ENCODE results near the gene SH3RF2.
A peak's percentile ranks its signal among the peaks of the same experiment; 100 is the strongest.
"Not testable (repeated sequence)": the region's sequence is repeated elsewhere in the genome, so short reads cannot be mapped to it uniquely, and the experiment has no call there.

SH3RF2 gene, protein sequence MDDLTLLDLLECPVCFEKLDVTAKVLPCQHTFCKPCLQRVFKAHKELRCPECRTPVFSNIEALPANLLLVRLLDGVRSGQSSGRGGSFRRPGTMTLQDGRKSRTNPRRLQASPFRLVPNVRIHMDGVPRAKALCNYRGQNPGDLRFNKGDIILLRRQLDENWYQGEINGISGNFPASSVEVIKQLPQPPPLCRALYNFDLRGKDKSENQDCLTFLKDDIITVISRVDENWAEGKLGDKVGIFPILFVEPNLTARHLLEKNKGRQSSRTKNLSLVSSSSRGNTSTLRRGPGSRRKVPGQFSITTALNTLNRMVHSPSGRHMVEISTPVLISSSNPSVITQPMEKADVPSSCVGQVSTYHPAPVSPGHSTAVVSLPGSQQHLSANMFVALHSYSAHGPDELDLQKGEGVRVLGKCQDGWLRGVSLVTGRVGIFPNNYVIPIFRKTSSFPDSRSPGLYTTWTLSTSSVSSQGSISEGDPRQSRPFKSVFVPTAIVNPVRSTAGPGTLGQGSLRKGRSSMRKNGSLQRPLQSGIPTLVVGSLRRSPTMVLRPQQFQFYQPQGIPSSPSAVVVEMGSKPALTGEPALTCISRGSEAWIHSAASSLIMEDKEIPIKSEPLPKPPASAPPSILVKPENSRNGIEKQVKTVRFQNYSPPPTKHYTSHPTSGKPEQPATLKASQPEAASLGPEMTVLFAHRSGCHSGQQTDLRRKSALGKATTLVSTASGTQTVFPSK

DNA sequence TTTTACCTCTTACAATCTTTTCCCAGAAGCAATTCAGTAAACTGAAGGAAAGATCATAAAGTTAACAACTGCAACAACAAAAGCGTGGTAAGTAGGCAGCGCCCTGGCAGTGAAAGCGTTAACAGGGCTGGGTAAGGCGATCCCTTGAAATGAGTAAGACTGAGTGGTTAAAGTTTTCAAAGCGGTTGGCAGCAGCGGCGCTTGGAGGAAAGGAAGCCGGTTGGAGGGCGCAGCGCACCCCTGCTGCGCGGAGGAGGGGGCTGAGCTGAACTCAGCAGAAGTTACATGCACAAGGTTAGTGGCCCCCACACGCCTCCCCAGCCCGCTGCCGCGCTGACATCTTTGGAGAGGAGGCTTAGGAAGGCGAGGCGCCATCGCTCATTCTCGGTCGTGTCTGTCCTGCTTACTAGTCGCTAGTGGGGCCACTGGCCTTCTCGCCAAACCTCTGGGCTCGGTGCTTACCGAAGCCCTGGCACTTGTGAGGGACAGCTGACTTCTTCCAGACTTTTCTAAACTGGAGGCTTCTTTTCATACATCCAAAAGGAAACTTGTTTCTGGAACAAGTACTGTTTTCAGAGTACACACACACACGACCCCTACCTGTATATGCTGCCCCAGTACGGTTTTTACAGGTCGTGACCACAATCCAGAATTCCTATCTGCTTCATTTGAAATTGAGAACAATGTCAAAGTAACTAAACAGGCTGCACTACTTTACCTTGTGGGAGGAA lies at the start of gene SH3RF2:
Gene SH3RF2, plus strand, starts transcription at position 178 of the 731 bp plus-strand sequence. CDS start 1,351 bp downstream, outside the sequence.
- peak in 1 of 2 donors; percentile 9 for DNase-seq

DNA sequence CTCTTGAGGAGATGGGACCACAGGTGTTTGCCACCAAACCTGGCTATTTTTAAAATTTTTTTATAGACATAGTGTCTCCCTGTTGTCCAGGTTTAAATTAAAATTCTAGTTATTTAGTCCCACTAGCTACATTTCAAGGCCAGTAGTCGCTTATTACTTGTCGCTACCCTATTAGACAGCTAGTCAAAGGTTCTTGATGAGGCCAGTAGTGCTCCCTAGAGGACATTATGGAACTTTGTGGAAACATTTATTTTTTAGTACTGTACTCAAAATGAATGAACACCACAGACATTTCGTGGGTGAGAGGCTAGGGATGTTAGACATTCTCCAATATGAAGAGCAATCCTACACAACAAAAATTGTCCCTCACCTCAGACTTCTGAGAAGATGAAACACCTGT lies 49.2 kb upstream of the SH3RF2 start:
- no peak for DNase-seq

DNA sequence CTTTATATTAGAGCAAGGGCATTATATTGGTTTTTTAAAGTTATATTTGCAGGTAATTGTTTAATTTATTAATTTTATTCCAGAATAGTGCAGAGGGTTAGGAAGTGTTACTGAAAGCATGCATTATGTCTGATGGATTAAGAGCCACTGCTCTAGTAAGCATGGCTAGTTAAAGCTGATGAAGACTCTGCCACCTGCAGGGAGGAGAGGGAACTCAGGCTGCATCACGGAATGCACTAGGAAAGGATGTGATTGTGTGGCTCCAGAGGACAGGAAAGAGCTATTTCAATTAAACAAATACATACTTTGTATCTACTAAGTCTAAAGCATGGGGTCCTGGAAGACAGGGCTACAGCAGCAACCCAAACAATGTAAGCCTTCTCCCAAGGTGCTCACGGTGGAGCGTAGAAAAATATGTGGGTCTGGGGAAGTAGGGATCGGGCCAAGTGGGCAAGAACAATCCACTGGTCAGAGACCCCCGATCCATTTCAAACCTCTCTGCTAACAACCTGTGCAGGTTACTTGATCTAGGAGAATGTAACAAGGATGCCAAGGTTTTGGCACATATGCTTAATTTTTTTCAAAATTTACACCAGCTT lies 48.3 kb upstream of the SH3RF2 start:
- no peak for DNase-seq

DNA sequence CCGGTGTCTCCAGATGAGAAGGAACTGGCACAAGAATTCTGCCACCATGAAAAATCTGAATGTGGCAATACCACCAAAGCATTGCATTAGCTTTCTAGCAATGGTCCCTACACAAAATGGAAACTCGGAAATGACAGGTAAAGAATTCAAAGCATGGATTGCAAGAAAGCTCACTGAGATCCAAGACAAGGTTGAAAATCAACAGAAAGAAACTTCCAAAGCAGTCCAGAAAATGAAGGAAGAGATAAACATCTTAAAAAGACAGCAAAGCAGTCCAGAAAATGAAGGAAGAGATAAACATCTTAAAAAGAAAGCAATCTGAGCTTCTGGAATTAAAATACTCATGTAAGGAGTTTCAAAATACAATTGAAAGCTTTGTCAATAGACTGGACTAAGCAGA lies 46.8 kb upstream of the SH3RF2 start:
- no peak for DNase-seq

DNA sequence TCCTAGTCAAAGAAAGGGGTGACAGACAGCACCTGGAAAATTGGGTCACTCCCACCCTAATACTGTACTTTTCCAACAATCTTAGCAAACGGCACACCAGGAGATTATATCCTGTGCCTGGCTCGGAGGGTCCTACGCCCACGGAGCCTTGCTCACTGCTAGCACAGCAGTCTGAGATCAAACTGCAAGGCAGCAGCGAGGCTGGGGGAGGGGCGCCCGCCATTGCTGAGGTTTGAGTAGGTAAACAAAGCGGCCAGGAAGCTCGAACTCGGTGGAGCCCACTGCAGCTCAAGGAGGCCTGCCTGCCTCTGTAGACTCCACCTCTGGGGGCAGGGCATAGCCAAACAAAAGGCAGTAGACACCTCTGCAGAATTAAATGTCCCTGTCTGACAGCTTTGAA lies 45.0 kb upstream of the SH3RF2 start:
- DNase-seq, result not testable (repeated sequence)

DNA sequence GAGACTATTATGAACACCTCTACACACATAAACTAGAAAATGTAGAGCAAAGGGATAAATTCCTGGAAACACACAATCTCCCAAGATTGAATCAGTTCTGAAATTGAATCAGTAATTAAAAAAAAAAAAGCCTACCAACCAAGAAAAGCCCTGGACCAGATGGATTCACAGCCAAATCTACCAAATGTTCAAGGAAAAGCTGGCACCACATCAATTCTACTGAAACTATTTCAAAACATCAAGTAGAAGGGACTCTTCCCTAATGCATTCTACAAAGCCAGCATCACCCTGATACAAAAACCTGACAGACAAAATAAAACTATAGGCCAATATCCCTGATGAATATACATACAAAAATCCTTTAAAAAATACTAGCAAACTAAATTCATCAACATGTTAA lies 38.2 kb upstream of the SH3RF2 start:
- DNase-seq, result no peak

DNA sequence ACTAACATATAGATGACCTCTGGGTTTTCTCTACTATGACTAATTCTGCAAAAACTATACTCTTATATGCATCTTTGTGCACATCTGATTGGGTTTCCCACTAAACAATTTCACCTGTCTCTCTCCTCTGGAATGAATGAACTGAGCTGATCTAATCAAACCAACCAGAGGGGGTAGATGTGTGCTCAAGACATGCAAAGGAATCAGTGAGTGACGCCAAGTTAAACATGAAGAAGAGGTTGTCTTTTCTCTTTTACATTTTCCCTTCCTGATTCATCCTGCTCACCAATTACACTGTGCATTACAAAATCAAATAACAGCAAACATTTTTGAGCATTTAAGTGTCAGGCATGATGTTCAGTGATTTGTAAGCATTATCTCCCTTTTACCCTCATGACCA lies 34.0 kb upstream of the SH3RF2 start:
- no peak for DNase-seq

DNA sequence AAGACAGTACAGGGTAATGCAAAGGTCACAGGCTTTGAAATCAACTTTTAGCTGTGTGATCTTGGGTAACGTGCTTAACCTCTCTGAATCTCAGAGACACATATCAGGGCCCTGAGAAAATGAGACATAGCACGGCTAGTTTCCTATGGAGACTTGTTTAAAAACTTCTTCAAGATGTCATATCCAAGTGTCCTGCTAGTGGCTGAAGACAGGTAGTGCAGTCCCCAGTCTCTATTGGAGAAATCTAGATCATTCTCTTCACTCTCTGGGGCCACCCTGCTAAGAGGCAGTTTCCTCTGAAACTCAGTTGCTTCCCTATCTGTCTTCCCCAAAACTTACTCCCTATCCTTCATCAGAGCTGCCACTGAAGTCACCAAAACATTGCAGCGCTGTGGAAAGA lies 33.3 kb upstream of the SH3RF2 start:
- no peak for DNase-seq

DNA sequence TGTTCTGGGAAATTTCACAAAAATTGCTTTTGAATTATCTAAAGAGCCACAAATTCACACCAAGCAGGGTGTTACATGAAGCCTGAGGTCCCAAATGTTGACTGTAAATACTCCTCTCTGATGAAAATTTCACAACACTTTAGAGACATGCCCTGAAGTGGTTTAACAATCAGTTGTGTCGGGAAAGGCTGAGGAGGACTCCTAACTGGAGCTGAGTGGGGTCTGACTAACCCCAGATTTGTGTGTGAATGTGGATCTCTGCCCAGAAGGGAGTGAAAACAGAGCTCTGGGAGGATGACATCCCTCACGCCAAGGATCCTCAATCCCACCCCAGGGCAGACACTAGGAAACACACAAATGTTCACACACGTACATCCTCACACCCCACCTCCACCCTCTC lies 32.5 kb upstream of the SH3RF2 start:
- no peak for DNase-seq

DNA sequence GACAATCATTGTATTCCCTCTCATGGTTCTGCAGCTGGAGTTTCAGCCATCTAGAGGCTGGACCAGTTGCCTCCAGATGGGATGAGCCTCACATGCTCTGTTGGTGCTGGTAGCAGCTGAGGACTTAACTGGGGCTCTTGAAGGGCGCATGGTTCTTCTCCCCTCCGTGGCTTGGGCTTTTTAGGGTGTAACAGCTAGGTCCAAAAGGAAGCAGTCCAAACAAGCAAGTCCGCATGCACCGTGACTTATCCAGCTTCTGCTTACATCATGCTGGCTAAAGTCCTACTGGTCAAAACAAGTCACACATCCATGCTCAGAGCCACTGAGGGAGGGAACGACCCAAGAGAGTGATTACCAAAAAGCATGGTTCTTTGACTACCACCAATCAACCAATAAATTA lies 31.6 kb upstream of the SH3RF2 start:
- DNase-seq, result no peak

DNA sequence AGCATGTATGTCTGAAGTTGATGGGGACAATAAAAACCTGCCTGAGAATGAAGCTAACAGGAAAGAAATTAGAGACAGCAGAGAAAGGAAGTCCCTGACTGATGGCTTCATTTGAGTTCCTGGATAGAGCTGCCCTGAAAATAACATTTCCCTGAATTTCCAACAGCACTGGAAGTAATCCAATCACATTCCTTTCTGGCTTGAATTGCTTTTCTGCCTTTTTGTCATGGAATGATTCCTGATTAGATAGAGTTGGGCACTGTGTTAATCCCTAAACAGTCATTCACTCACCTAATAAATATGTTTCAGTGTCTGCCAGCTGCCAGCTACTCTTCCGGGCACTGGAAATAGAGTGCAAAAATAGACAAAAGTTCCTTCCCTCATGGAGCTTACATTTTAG lies 30.0 kb upstream of the SH3RF2 start:
- DNase-seq, result no peak

DNA sequence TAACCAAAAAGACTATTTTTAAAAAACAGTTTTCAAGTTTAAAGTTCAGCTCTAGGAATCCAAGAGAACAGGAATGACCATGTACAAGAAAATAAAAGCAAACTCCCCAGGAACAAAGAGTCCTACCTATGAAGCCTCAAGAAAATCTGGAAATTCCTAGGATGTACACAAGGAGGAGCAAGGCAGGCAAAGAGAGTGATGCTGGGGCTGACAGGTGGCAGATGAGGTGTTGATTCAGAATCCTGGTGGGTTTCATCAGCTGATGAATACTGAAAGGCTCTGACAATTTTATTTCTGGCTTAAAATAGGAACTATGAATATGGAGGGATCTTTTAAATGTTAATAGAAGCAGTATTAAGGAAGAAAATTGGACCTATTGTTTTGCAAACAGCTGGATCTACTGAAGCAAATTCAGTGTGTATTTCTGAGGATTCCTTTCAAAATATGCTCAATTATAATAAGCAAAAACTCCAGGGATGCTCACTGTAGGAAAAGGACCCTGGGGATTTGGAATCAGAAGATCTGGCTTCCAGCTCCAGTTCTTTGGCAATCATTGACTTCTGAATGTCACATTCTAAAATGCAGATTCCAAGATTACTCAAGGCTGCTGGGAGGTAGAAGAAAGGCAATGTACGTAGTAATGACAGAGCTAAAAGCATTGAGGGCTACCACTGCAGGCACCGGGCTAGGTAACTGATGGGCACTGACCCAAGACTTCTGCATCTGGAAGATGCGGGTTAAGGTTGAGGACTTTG lies 28.0 kb upstream of the SH3RF2 start:
- DNase-seq, result no peak

DNA sequence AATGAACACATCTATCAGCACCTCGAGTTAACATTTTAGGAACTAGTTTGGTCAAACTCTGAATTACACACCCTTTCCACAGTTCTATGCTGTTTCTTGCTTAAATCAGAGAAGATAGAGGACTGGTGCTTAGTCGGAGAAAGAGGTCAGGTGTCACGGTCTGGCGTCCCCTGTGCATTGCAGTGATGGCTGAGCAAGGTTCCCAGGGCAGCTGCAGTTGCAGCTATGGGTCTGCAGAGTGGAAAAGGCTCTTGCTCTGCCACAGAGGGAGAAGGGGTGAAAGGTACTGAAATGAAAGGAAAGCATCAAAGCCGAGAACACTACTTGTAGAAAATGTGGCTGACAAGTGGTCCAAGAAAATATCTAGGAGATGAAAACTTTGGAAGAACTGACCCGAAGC lies 25.2 kb upstream of the SH3RF2 start:
- no peak for DNase-seq

DNA sequence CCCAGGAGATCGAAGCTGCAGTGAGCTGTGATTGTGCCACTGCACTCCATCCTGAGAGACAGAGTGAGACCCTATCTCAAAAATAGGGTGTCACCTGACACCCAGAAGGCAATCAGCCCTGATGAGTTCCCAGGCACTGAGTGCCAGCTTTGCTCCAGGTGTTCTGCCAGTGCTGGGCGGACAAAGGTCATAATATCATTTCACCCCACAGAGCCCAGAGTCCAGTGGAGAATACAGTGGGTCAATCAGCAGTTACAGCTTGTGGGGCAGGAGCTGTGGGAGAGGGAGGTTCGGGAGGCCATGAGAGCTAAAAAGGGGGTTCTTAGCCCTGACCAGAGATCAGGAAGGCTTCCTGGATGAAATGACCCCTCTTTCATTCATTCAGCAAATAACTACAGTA lies 24.4 kb upstream of the SH3RF2 start:
- no peak for DNase-seq

DNA sequence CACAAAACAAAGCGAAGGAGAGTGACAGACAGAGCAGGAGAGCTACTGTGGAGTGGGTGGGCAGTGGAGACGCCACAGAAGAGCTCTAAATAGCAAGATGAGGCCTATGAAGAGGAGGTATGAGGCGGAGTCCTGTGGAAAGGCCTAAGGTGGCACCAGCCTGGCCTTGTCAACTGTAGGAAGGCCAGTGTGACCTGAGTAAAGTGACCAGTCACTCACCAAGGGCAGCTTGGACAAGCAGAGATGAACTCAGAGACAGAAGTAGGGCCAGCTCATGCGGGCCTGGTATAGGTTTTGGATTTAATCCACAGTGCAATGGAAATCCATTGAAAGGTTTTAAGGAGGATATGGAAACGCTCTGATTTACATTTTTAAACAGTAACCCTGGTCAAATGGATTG lies 23.8 kb upstream of the SH3RF2 start:
- no peak for DNase-seq

DNA sequence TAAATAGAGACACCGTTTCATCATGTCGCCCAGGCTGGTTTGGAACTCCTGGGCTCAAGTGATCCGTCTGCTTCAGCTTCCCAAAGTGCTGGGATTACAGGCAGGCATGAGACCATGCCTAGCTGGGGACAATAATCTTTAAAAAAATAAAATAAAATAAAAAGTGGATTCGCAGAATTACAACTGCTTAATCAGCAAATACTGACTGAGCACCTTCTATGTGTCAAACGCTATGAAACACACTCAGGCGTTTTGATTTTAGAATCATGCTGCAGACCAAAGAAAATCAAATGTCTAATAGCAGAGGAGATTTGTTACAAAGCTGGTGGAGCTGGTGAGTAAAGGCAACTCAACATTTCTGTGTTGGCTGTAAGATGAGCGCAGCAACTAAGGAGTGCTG lies 22.7 kb upstream of the SH3RF2 start:
- DNase-seq, result no peak

DNA sequence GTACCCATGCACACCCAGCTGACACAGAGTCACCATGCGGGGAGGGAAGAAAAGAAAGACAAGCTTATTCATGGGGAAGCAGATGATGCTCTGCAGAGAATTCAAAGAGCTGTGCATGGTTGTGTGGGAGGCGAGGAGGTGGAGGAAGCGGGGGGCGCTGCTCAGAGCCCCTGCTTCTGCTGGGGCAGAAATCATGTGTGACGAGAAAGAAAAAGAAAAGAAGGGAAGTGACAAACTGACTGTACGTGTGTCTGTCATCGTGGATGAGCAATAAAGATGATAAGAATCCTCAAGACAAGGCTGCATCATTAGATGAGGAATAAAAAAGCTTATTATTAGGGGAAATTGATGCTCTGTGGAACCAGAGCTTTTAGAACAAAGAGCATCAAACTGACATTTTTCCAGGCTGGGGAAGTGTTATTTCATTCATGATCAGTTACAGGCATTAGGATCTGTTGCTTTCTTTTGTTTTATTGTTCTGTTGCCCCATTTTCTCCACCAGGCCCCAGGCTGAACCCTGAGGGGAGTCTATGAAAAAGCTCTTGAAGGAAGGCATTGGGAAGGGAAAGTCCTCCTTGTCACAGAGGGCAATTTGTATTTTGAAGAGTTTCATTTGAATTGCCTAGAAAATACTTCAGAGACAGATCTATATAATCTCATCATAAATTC lies 20.3 kb upstream of the SH3RF2 start:
- DNase-seq, result no peak

DNA sequence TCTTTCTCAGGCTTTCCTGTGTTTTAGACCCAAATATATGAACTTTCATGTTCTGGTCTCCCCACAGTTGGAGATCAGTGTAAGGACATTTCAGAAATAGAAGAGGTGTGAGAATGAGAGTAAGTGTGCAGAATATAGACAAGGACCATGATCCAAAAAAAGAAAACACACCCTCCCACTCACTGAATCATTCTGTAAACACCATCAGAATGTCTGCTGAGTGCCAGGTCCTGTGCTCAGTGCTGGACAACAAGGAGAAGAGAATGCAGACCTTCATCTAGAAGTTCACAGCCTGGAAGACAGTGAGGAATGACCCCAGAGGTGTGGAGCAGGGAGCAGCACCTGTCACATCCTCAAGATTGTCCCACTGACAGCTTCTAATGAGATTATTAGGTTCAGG lies 19.1 kb upstream of the SH3RF2 start:
- no peak for DNase-seq

DNA sequence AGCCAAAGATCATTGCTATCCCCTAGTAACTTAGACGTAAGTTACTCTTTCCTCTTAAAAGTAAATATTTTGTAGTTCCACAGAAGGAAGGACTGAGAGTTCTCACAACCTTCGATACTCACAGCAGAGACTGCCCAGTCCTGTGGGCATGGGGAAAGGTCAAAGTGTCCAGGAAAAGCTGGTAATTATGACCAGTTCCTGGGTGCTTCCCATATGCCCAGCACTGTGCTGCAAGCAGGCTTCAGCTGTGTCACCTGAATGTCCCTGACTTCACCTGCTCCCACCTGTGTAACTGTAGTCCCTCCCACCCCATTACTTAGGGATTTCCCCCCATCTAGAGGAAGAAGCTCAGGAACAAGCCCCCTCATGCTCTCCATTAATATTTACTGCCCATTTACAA lies 18.0 kb upstream of the SH3RF2 start:
- no peak for DNase-seq

DNA sequence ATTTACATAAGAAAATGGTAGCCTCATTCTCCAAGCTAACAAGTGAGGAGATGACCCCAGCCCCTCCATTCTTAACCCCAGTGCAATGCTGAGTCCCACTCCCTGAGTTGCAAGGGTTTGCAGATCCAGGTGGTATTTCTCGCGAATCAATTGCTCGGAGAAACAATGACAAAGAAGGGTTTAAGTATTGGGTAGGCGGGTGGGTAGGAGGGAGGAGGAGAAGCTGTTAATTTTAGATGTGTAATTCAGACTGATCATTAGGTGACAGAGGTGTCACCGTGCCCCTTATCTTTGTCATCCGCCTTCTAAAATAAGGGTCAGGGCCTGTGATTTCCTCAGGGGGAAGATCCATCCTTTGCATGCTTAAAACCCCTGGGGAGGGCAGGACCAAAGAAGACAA lies 17.0 kb upstream of the SH3RF2 start:
- DNase-seq, result no peak

DNA sequence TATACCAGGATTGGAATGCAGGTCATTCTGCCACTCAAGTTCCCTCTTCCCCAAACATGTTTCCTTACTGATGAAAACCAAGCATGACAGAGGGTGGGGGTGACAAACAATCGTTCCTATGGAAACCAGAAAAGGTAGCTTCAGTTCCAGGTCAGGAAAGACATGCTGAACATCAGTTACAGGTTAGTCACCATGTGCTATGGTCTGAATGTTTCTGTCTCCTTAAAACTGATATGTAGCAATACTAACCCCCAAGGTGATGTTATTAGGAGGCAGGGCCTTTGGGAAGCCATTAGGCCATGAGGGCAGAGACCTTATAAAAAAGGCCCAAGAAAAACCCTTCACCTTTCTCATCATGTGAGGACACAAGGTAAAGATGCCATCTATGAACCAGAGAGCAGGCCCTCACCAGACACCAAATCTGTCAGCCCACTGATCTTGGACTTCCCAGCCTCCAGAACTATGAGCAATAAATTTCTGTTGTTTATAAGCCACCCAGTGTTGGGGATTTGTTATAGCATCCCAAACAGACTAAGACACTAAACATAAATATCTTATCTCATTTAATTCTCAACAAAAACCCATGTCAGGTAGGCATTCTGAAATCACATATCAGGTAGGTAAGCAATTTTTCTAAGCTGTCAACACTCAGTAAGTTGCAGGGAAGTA lies 15.7 kb upstream of the SH3RF2 start:
- DNase-seq, result no peak
